GM12873 (cell line): ENCODE measurements around the gene RIN3.

Experiments
- CTCF ChIP-seq: IDR thresholded peaks from 2 replicates; pipeline ENCODE4 v1.5.1; 2012; ENCODE audit warnings: low read depth, mild to moderate bottlenecking, moderate library complexity, low read length, control low read depth; ENCODE audit not compliant: insufficient read depth; ENCODE audit errors: missing control alignments

The RIN3 gene

GRCh38 chr14:92724516-92725340 is 211.1 kb downstream of the RIN3 start:
- TF ChIP-seq CTCF = no peak

GRCh38 chr14:92726135-92726932 is 212.8 kb downstream of the RIN3 start:
- TF ChIP-seq CTCF = no peak

GRCh38 chr14:92726933-92727262 is 213.3 kb downstream of the RIN3 start:
- no peak for TF ChIP-seq CTCF

- TF ChIP-seq CTCF = no peak
Measured at GRCh38 chr14:92728759-92729364, 215.3 kb downstream of the RIN3 start.

GRCh38 chr14:92729634-92730358 is 216.2 kb downstream of the RIN3 start:
- no peak for TF ChIP-seq CTCF

- no peak for TF ChIP-seq CTCF
Measured at GRCh38 chr14:92731622-92732115, 218.1 kb downstream of the RIN3 start.
